OCI-LY1 (cell line): ENCODE measurements around the gene DNAH8.

Experiments used
- H2AFZ ChIP-seq: fragments of 200-600 bp; sonication (generic), shearing (Covaris generic); 2 replicates; pipeline ENCODE4 v1.6.0; 2014; ENCODE audit warnings: antibody characterized with exemption, mild to moderate bottlenecking, low read length
- H3F3A ChIP-seq: fragments of 200-600 bp; sonication (generic), shearing (Covaris generic); 2 replicates; pipeline ENCODE4 v1.6.0; 2014; ENCODE audit warnings: mild to moderate bottlenecking, antibody characterized with exemption, low read length, moderate library complexity; ENCODE audit not compliant: insufficient read depth
- H3K27ac ChIP-seq: fragments of 200-600 bp; sonication (generic); 2 replicates; pipeline ENCODE4 v1.5.1; 2014; ENCODE audit warnings: low read length, mixed run types, mild to moderate bottlenecking, low read depth; ENCODE audit not compliant: poor library complexity, severe bottlenecking
- H3K27me3 ChIP-seq: fragments of 200-600 bp; sonication (generic); 2 replicates; pipeline ENCODE4 v1.6.0; 2014; ENCODE audit warnings: antibody characterized with exemption, mild to moderate bottlenecking, low read length, moderate library complexity; ENCODE audit not compliant: insufficient read depth
- H3K36me3 ChIP-seq: fragments of 200-600 bp; sonication (generic); 2 replicates; pipeline ENCODE4 v1.6.1; 2014; ENCODE audit warnings: mild to moderate bottlenecking, antibody characterized with exemption, low read length, moderate library complexity, mixed read lengths; ENCODE audit not compliant: insufficient read depth
- H3K4me1 ChIP-seq: fragments of 200-600 bp; sonication (generic); 2 replicates; pipeline ENCODE4 v1.5.1; 2014; ENCODE audit warnings: mild to moderate bottlenecking, low read length, moderate library complexity; ENCODE audit not compliant: insufficient read depth, severe bottlenecking
- H3K4me2 ChIP-seq: fragments of 200-600 bp; sonication (generic), shearing (Covaris generic); 2 replicates; pipeline ENCODE4 v1.6.1; 2014; ENCODE audit warnings: low read length
- H3K4me3 ChIP-seq: fragments of 200-600 bp; sonication (generic); 2 replicates; pipeline ENCODE4 v1.5.1; 2014; ENCODE audit warnings: low read length, low read depth, mild to moderate bottlenecking, mixed read lengths; ENCODE audit not compliant: poor library complexity, severe bottlenecking
- H3K79me2 ChIP-seq: fragments of 200-600 bp; shearing (Covaris generic); 2 replicates; pipeline ENCODE4 v1.6.1; 2016; ENCODE audit warnings: mixed run types, low read length, mixed read lengths; ENCODE audit not compliant: insufficient read depth
- H3K9ac ChIP-seq: fragments of 200-600 bp; sonication (generic), shearing (Covaris generic); 2 replicates; pipeline ENCODE4 v1.6.1; 2014; ENCODE audit warnings: mild to moderate bottlenecking, low read length, mixed read lengths
- H3K9me2 ChIP-seq: fragments of 200-600 bp; sonication (generic), shearing (Covaris generic); 2 replicates; pipeline ENCODE4 v1.6.1; 2014; ENCODE audit warnings: low read depth, mild to moderate bottlenecking, low read length, mixed read lengths
- H3K9me3 ChIP-seq: fragments of 200-600 bp; shearing (Covaris generic); 2 replicates; pipeline ENCODE4 v1.6.1; 2014; ENCODE audit warnings: low read length, mixed read lengths
- H4K20me1 ChIP-seq: fragments of 200-600 bp; sonication (generic), shearing (Covaris generic); 2 replicates; pipeline ENCODE4 v1.6.0; 2016; ENCODE audit warnings: mild to moderate bottlenecking, low read length; ENCODE audit not compliant: insufficient read depth
- CTCF ChIP-seq: fragments of 200-600 bp; sonication (generic), shearing (Covaris generic); IDR thresholded peaks from 2 replicates; pipeline ENCODE4 v1.5.1; 2017; ENCODE audit warnings: mild to moderate bottlenecking, antibody characterized with exemption, low read length, moderate library complexity, mixed read lengths
- EZH2 ChIP-seq: fragments of 200-600 bp; sonication (generic), shearing (Covaris generic); IDR thresholded peaks from 2 replicates; pipeline ENCODE4 v1.8.0; 2017; ENCODE audit warnings: borderline replicate concordance, mixed run types, mild to moderate bottlenecking, antibody characterized with exemption, low read length, moderate library complexity, mixed read lengths

Gene DNAH8

GRCh38 chr6:38846844-38847243 lies 131.7 kb downstream of the DNAH8 start:
- Histone ChIP-seq H3K4me2 (no peak overlapping the region), H3K36me3 (no peaks in the 10 kb centered on the region), H3K9me2 (no peaks in the 10 kb centered on the region), H3K27me3 (no peaks in the 10 kb centered on the region), H3K4me3 (no peak overlapping the region), H4K20me1 (no peaks in the 10 kb centered on the region), H3K9ac (no peak overlapping the region), H3K4me1 (no peaks in the 10 kb centered on the region), H2AFZ (no peak overlapping the region), H3K79me2 (no peaks in the 10 kb centered on the region), H3K27ac (no peak overlapping the region), H3K9me3 (no peaks in the 10 kb centered on the region), H3F3A (no peaks in the 10 kb centered on the region)
- TF ChIP-seq CTCF (no peak), EZH2 (no peak)

- H3K9ac ChIP-seq: no peak overlapping the region
- TF ChIP-seq EZH2 (no peak), CTCF (no peak)
- no peak overlapping the region for H3K4me3 ChIP-seq
Observed at GRCh38 chr6:38847497-38847896, 132.4 kb downstream of the DNAH8 start.

GRCh38 chr6:38848760-38849159 lies 133.6 kb downstream of the DNAH8 start:
- no peaks in the 10 kb centered on the region for H3K9me3 ChIP-seq
- H3F3A ChIP-seq: no peaks in the 10 kb centered on the region
- H3K27me3 ChIP-seq: no peaks in the 10 kb centered on the region
- H3K4me3 ChIP-seq: no peak overlapping the region
- H3K4me2 ChIP-seq: no peak overlapping the region
- no peak overlapping the region for H3K9ac ChIP-seq
- no peak overlapping the region for H2AFZ ChIP-seq
- H3K79me2 ChIP-seq: no peaks in the 10 kb centered on the region
- no peak overlapping the region for H3K27ac ChIP-seq
- no peaks in the 10 kb centered on the region for H4K20me1 ChIP-seq
- H3K4me1 ChIP-seq: no peaks in the 10 kb centered on the region
- H3K36me3 ChIP-seq: no peaks in the 10 kb centered on the region
- H3K9me2 ChIP-seq: no peaks in the 10 kb centered on the region
- TF ChIP-seq EZH2 (no peak), CTCF (no peak)

More at GRCh38 chr6:38847497-38847896, 132.4 kb downstream of the DNAH8 start:
- Histone ChIP-seq H3K36me3 (no peaks in the 10 kb centered on the region), H4K20me1 (no peaks in the 10 kb centered on the region), H3K4me1 (no peaks in the 10 kb centered on the region), H2AFZ (no peak overlapping the region), H3K27ac (no peak overlapping the region), H3K9me2 (no peaks in the 10 kb centered on the region), H3K9me3 (no peaks in the 10 kb centered on the region), H3K79me2 (no peaks in the 10 kb centered on the region), H3K27me3 (no peaks in the 10 kb centered on the region), H3K4me2 (no peak overlapping the region), H3F3A (no peaks in the 10 kb centered on the region)
